ENCODE results near the gene SLC27A3.

The SLC27A3 gene, protein sequence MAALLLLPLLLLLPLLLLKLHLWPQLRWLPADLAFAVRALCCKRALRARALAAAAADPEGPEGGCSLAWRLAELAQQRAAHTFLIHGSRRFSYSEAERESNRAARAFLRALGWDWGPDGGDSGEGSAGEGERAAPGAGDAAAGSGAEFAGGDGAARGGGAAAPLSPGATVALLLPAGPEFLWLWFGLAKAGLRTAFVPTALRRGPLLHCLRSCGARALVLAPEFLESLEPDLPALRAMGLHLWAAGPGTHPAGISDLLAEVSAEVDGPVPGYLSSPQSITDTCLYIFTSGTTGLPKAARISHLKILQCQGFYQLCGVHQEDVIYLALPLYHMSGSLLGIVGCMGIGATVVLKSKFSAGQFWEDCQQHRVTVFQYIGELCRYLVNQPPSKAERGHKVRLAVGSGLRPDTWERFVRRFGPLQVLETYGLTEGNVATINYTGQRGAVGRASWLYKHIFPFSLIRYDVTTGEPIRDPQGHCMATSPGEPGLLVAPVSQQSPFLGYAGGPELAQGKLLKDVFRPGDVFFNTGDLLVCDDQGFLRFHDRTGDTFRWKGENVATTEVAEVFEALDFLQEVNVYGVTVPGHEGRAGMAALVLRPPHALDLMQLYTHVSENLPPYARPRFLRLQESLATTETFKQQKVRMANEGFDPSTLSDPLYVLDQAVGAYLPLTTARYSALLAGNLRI

DNA sequence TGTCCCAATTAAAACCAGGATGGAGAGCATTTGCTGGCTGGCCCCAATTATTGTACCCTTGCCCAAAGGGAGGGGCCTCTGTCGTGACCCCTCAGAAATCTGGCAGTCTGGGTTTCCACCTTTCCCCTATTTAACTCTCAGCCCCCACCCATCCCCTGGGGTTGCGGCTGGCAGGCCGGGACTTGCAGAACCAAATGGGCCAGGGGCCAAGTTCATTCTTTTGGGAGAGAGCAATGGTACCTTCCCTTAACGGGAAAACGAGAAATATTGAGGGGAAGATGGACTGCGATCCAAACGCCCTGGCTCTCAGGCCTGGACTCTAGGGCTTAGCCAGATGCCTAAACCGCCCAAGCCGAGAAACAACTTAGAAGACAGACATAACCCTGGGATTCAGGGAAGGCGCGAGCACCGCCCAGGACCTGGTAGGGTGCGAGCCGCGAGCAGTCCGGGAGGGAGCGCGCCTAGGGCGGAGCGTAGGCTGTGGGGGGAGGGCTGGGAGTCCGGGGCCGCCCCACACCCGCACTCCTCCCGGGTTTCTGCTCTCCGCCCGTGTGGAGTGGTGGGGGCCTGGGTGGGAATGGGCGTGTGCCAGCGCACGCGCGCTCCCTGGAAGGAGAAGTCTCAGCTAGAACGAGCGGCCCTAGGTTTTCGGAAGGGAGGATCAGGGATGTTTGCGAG is at the start of gene SLC27A3:
Gene SLC27A3, plus strand, starts transcription at position 628 of the 678 bp plus-strand sequence. CDS start 91 bp downstream, outside the sequence.
- H3K36me3 ChIP-seq (ENCODE audit: control insufficient read depth, insufficient read depth, low read length), result peaks cover 8% of the 10 kb centered on the region
- peak within 1 kb of the TSS; percentile 81 for H3K4me3 ChIP-seq (ENCODE audit: low read length)
- peak within 1 kb of the TSS; percentile 19 for H3K9ac ChIP-seq (ENCODE audit: low read length)
- H3K27me3 ChIP-seq (ENCODE audit: control insufficient read depth, insufficient read depth, low read length), result no peaks in the 10 kb centered on the region
- H3K4me1 ChIP-seq (ENCODE audit: control insufficient read depth, insufficient read depth, low read length), result peaks cover 17% of the 10 kb centered on the region
- peak within 1 kb of the TSS; percentile 88 for H3K27ac ChIP-seq (ENCODE audit: low read depth, low read length)

DNA sequence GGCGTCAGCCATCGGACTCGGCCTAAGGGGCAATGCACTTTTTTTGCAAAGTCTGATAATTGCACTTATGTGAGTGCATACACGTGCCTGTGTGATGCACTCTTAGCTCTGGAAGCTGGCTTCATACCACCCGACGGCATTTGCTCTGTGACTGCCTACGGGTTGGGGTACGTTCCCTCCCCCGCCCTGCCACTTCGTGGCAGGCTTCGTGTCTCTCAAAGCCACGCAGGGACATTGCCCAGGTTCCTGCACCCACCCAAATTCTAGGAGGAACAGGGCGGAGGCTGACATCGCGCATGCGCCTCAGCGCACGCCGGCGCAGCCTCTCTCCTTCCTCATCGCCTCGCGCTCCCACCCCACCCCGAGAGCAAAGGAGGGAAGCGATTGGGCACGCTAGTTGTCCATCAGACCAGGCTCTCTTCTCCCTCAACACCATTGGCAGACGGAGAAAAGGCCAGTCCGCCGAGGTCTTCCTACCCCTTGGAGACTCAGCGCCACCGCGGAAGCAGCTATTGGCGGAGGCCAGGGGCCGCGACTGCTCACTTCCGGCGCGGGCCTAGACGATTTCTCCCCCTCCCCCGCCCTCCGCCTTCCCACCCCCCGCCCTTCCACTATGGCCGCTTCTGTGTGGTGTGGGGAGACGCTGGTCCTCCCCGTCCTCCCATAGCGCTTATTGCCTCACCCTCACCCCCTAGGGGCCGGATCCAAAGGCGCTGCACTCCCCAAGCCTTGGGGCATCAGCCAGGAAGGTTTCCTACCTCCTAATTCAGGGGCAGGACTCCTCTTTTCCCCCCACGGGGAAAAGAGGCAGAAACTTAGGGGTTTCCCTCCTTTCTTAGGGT is 47.5 kb upstream of the SLC27A3 start, which contains the start of gene INTS3:
Gene INTS3, plus strand, starts transcription at position 588 of the 842 bp plus-strand sequence. CDS start 585 bp downstream, outside the sequence.
- H3K9ac ChIP-seq (ENCODE audit: low read length), result peak within 1 kb of the TSS; percentile 100
- H3K36me3 ChIP-seq (ENCODE audit: control insufficient read depth, insufficient read depth, low read length), result no peaks in the 10 kb centered on the region
- peak within 1 kb of the TSS; percentile 98 for H3K27ac ChIP-seq (ENCODE audit: low read depth, low read length)
- no peaks in the 10 kb centered on the region for H3K27me3 ChIP-seq (ENCODE audit: control insufficient read depth, insufficient read depth, low read length)
- H3K4me3 ChIP-seq (ENCODE audit: low read length), result peak within 1 kb of the TSS; percentile 97
- H3K4me1 ChIP-seq (ENCODE audit: control insufficient read depth, insufficient read depth, low read length), result peaks cover 6% of the 10 kb centered on the region

DNA sequence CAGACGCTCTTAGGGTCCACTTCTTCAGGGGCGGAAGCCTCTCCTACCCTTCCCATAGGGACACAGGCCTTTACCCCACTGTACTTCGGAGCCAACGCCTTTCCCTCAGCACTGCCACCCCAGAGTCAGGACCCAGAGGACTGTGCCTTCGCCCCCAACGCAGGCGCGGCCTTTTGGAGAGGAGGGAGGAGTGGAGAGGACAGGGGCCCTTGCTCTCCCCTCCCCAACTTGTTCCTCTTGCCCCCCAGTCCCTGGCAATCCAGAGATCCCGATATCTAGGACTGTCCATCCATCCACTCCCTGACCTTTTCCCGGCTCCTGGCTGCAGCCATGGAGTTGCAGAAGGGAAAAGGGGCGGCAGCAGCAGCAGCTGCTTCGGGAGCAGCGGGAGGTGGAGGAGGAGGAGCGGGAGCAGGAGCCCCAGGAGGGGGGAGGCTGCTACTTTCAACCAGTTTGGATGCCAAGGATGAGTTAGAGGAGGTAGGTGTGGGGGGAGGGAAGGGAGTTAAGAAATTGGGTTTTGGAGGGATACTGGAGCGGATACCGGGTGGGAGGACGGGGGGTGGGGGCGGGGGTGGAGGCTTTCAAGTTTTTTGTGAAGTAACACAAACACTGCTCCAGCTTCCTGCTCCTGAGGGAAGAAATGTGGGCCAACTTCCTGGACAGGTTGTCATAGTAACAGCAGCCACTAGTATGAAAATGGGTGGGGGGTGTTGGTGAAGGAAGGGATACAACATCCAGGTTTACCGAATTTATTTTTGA is 46.7 kb upstream of the SLC27A3 start:
- no peaks in the 10 kb centered on the region for H3K27me3 ChIP-seq (ENCODE audit: control insufficient read depth, insufficient read depth, low read length)

DNA sequence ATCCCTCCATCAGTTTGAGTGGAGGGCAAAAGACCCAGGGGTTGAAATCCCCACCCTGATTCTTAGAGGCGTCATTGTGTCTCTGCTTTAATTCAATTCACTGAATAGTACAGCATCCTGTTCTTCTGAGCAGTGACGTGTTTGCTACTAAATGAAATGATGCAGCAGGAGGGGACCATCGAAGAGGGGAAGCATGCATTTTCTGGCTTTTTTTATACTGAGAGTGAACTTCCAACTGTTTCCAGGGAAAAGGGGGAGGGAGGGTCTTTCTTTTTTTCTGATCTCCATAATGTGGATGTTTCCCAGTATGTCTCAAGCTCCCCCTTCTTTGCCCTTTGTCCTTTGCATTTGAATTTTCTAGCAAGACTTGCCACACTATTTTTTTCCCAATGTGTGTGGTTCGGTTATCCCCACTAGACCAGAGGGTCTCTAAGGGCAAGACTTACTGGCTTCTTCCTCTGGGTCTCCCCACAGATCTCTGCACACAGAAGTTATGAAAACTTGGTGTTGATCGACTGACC is 44.7 kb upstream of the SLC27A3 start:
- Histone ChIP-seq H3K36me3 (ENCODE audit: control insufficient read depth, insufficient read depth, low read length) (no peaks in the 10 kb centered on the region), H3K4me3 (ENCODE audit: low read length) (no peak overlapping the region), H3K9ac (ENCODE audit: low read length) (no peak overlapping the region), H3K4me1 (ENCODE audit: control insufficient read depth, insufficient read depth, low read length) (peaks cover 14% of the 10 kb centered on the region), H3K27ac (ENCODE audit: low read depth, low read length) (no peak overlapping the region), H3K27me3 (ENCODE audit: control insufficient read depth, insufficient read depth, low read length) (no peaks in the 10 kb centered on the region)

More for the DNA sequence above, 46.7 kb upstream of the SLC27A3 start:
- H3K4me3 ChIP-seq (ENCODE audit: low read length), result peak overlapping the region; percentile 96
- H3K36me3 ChIP-seq (ENCODE audit: control insufficient read depth, insufficient read depth, low read length), result no peaks in the 10 kb centered on the region
- peak overlapping the region; percentile 100 for H3K9ac ChIP-seq (ENCODE audit: low read length)
- H3K27ac ChIP-seq (ENCODE audit: low read depth, low read length), result peak overlapping the region; percentile 98
- peaks cover 6% of the 10 kb centered on the region for H3K4me1 ChIP-seq (ENCODE audit: control insufficient read depth, insufficient read depth, low read length)

DNA sequence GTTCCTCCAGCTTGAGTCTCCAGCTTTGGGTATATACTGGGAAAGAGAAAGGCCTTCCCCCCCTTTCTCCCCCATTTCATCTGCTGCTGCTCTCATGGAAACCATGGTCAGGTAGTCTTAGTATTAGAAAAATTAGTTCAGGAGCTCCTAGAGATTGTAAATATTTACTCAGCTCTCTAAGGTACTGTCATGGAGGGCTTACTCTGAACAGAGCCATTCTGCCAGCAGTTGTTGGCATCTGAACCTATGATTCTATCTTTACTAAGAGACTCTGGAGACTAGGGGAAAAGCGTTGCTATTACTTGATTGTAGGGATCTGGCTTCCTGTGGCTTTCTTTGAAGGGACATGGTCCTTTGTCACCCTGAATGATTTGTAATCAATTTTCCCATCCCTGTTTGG is 41.2 kb upstream of the SLC27A3 start:
- Histone ChIP-seq H3K27me3 (ENCODE audit: control insufficient read depth, insufficient read depth, low read length) (no peaks in the 10 kb centered on the region), H3K9ac (ENCODE audit: low read length) (no peak overlapping the region), H3K27ac (ENCODE audit: low read depth, low read length) (peak overlapping the region; percentile 56), H3K4me1 (ENCODE audit: control insufficient read depth, insufficient read depth, low read length) (peaks cover 12% of the 10 kb centered on the region), H3K4me3 (ENCODE audit: low read length) (no peak overlapping the region), H3K36me3 (ENCODE audit: control insufficient read depth, insufficient read depth, low read length) (no peaks in the 10 kb centered on the region)

DNA sequence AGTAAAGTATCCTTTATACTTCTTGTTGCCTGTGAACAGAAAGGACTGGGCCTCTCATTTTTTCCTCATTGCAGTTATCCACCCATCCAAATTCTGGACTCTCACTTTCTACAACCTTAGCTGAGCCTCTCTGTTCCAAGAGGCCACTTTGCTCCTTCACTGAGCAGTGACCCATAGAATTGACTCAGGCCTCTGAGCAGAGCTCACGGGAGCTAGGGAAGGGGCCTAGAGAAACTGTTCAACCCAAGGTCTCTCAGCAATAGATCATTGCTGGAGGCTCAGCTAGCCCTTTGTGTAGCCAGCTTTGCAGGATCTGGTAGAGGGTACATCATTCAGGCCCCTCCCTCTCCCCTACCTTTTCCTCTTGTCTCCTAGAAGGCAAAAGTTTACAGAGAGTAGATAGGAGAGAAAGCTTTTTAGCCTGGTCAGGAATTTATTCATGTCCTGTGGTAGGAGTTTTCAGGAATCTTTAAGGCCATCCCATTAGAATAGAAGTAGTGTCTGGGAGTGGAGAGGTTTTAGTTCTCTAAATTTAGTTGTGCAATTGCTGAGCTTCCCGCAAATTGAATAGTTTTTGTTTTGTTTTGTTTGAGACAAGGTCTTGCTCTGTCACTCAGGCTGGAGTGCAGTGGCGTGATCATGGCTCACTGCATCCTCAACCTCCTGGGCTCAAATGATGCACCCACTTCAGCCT is 40.7 kb upstream of the SLC27A3 start:
- H3K4me1 ChIP-seq (ENCODE audit: control insufficient read depth, insufficient read depth, low read length), result peaks cover 8% of the 10 kb centered on the region
- no peak overlapping the region for H3K9ac ChIP-seq (ENCODE audit: low read length)
- H3K27ac ChIP-seq (ENCODE audit: low read depth, low read length), result peak overlapping the region; percentile 56
- no peak overlapping the region for H3K4me3 ChIP-seq (ENCODE audit: low read length)
- H3K36me3 ChIP-seq (ENCODE audit: control insufficient read depth, insufficient read depth, low read length), result no peaks in the 10 kb centered on the region
- H3K27me3 ChIP-seq (ENCODE audit: control insufficient read depth, insufficient read depth, low read length), result no peaks in the 10 kb centered on the region

DNA sequence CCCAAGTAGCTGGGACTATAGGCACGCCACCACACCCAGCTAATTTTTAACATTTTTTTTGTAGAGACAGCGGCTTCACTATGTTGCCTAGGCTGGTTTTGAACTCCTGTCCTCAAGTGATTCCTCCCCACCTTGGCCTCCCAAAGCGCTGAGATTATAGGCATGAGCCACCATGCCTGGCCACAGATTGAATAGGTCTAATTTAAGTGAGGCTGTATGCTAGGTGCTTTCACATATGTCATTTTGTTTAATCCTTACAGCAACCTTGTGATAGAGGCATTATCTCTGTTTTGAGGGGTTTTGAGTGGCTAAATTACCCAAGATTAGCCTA is 40.2 kb upstream of the SLC27A3 start:
- Histone ChIP-seq H3K9ac (ENCODE audit: low read length) (no peak overlapping the region), H3K27me3 (ENCODE audit: control insufficient read depth, insufficient read depth, low read length) (no peaks in the 10 kb centered on the region), H3K4me1 (ENCODE audit: control insufficient read depth, insufficient read depth, low read length) (peaks cover 8% of the 10 kb centered on the region), H3K36me3 (ENCODE audit: control insufficient read depth, insufficient read depth, low read length) (no peaks in the 10 kb centered on the region), H3K27ac (ENCODE audit: low read depth, low read length) (no peak overlapping the region), H3K4me3 (ENCODE audit: low read length) (no peak overlapping the region)

GRCh38 chr1:153741986-153742385 is 33.2 kb upstream of the SLC27A3 start:
- no peak overlapping the region for H3K4me3 ChIP-seq (ENCODE audit: low read length)
- H3K27me3 ChIP-seq (ENCODE audit: control insufficient read depth, insufficient read depth, low read length), result no peaks in the 10 kb centered on the region
- H3K36me3 ChIP-seq (ENCODE audit: control insufficient read depth, insufficient read depth, low read length), result peaks cover 15% of the 10 kb centered on the region
- no peak overlapping the region for H3K9ac ChIP-seq (ENCODE audit: low read length)
- H3K4me1 ChIP-seq (ENCODE audit: control insufficient read depth, insufficient read depth, low read length), result peaks cover 4% of the 10 kb centered on the region
- no peak overlapping the region for H3K27ac ChIP-seq (ENCODE audit: low read depth, low read length)

- no peak overlapping the region for H3K4me3 ChIP-seq (ENCODE audit: low read length)
- H3K36me3 ChIP-seq (ENCODE audit: control insufficient read depth, insufficient read depth, low read length), result peaks cover 20% of the 10 kb centered on the region
- H3K27ac ChIP-seq (ENCODE audit: low read depth, low read length), result peak overlapping the region; percentile 22
- peaks cover 6% of the 10 kb centered on the region for H3K4me1 ChIP-seq (ENCODE audit: control insufficient read depth, insufficient read depth, low read length)
- H3K27me3 ChIP-seq (ENCODE audit: control insufficient read depth, insufficient read depth, low read length), result no peaks in the 10 kb centered on the region
- H3K9ac ChIP-seq (ENCODE audit: low read length), result no peak overlapping the region
These were observed 32.6 kb upstream of the SLC27A3 start for GRCh38 chr1:153742411-153743142.

- H3K27me3 ChIP-seq (ENCODE audit: control insufficient read depth, insufficient read depth, low read length), result no peaks in the 10 kb centered on the region
- H3K4me1 ChIP-seq (ENCODE audit: control insufficient read depth, insufficient read depth, low read length), result peaks cover 15% of the 10 kb centered on the region
- H3K27ac ChIP-seq (ENCODE audit: low read depth, low read length), result peak overlapping the region; percentile 7
- H3K9ac ChIP-seq (ENCODE audit: low read length), result no peak overlapping the region
- no peak overlapping the region for H3K4me3 ChIP-seq (ENCODE audit: low read length)
- peaks cover 24% of the 10 kb centered on the region for H3K36me3 ChIP-seq (ENCODE audit: control insufficient read depth, insufficient read depth, low read length)
These were observed 29.8 kb upstream of the SLC27A3 start for GRCh38 chr1:153745417-153745816.

Measured in rectal smooth muscle tissue (tissue), 1 donor.